ENCODE measurements around the gene POLQ. TPM values are rescaled to one million over a fixed set of nuclear protein-coding genes. Genes with fewer than 3 reads are reported as not detected.

POLQ gene
- total RNA-seq, 1 experiment from 2014 or later: 12.3 TPM

DNA sequence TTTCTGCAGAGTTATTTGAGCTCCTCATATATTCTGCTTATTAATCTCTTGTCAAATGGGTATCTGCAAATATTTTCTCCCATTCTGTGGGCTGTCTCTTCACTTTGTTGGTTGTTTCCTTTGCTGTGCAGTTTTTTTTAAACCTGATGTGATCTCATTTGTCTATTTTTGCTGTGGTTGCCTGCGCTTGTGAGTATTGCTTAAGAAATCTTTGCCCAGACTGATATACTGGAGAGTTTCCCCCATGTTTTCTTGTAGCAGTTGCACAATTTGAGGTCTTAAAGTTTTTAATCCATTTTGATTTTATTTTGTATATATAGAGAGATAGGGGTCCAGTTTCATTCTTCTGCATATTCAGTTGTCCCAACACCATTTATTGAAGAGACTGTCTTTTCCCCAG lies 102.3 kb downstream of the POLQ start:
- Histone ChIP-seq H3K9ac (ENCODE audit: low read length) (no peak overlapping the region), H2AFZ (ENCODE audit: low read depth, low read length, poor library complexity, severe bottlenecking) (no peak overlapping the region), H3K27ac (ENCODE audit: low read depth, low read length) (no peak overlapping the region), H3K36me3 (ENCODE audit: control insufficient read depth in 1 of 2, insufficient read depth in 2 of 2, low read length in 2 of 2) (peaks cover under 1 to 9% of the 10 kb centered on the region in 2 experiments; a peak in 1 of 4 replicates), H3K79me2 (ENCODE audit: insufficient read depth, low read length) (no peaks in the 10 kb centered on the region), H4K20me1 (ENCODE audit: insufficient read depth) (no peaks in the 10 kb centered on the region), H3K9me2 (ENCODE audit: insufficient read depth) (no peaks in the 10 kb centered on the region), H3K4me1 (ENCODE audit: control insufficient read depth in 1 of 2, insufficient read depth in 2 of 2, low read length in 2 of 2) (no peaks in the 10 kb centered on the region), H3K4me3 (replicated peaks in 1 of 2; ENCODE audit: low read depth in 1 of 2, low read length in 2 of 2) (no peak overlapping the region), H3K27me3 (ENCODE audit: insufficient read depth, low read length) (no peaks in the 10 kb centered on the region), H3K9me3 (ENCODE audit: control insufficient read depth in 1 of 2, insufficient read depth in 1 of 2, low read depth in 1 of 2, low read length in 2 of 2) (no peaks in the 10 kb centered on the region), H3K4me2 (ENCODE audit: low read length) (no peak overlapping the region)
- intact Hi-C loops (cut with micrococcal nuclease): no loop called here
- ChIA-PET RAD21 (ENCODE audit: low non-redundant PET in 1 of 2, low total read pairs in 2 of 2, uncharacterized antibody in 2 of 2, unreplicated experiment in 2 of 2) (no interaction called here), POLR2A (no interaction called here), CTCF (no interaction called here)
- TF ChIP-seq SIN3A (IDR thresholded peaks at IDR 0.05; ENCODE audit: low read depth) (no peak), SP1 (IDR thresholded peaks at IDR 0.05; ENCODE audit: low read depth) (no peak), EGR1 (IDR thresholded peaks at IDR 0.05; ENCODE audit: low read depth) (no peak), SRF (IDR thresholded peaks at IDR 0.05; ENCODE audit: low read depth) (no peak), YY1 (IDR thresholded peaks at IDR 0.05; ENCODE audit: extremely low read depth, insufficient replicate concordance, low read depth, low read length) (no peak), ELF1 (IDR thresholded peaks at IDR 0.05; ENCODE audit: borderline replicate concordance, low read depth) (no peak), RAD21 (IDR thresholded peaks at IDR 0.05; ENCODE audit: low read depth) (no peak), ZNF274 (IDR thresholded peaks at IDR 0.05; ENCODE audit: low read depth, low read length) (no peak), POLR2A (IDR thresholded peaks at IDR 0.05; ENCODE audit: borderline replicate concordance, extremely low read depth, insufficient read depth, insufficient read length) (no peak), CBX3 (IDR thresholded peaks at IDR 0.05; ENCODE audit: low read depth) (no peak), EZH2 (IDR thresholded peaks at IDR 0.05) (no peak), TCF7L2 (IDR thresholded peaks at IDR 0.05; ENCODE audit: borderline replicate concordance, extremely low read depth, insufficient read depth, insufficient read length) (no peak)
- TF ChIP-seq, protein P1, sequence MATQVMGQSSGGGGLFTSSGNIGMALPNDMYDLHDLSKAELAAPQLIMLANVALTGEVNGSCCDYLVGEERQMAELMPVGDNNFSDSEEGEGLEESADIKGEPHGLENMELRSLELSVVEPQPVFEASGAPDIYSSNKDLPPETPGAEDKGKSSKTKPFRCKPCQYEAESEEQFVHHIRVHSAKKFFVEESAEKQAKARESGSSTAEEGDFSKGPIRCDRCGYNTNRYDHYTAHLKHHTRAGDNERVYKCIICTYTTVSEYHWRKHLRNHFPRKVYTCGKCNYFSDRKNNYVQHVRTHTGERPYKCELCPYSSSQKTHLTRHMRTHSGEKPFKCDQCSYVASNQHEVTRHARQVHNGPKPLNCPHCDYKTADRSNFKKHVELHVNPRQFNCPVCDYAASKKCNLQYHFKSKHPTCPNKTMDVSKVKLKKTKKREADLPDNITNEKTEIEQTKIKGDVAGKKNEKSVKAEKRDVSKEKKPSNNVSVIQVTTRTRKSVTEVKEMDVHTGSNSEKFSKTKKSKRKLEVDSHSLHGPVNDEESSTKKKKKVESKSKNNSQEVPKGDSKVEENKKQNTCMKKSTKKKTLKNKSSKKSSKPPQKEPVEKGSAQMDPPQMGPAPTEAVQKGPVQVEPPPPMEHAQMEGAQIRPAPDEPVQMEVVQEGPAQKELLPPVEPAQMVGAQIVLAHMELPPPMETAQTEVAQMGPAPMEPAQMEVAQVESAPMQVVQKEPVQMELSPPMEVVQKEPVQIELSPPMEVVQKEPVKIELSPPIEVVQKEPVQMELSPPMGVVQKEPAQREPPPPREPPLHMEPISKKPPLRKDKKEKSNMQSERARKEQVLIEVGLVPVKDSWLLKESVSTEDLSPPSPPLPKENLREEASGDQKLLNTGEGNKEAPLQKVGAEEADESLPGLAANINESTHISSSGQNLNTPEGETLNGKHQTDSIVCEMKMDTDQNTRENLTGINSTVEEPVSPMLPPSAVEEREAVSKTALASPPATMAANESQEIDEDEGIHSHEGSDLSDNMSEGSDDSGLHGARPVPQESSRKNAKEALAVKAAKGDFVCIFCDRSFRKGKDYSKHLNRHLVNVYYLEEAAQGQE (IDR thresholded peaks at IDR 0.05; ENCODE audit: low read depth): no peak
- TF ChIP-seq, protein P2, sequence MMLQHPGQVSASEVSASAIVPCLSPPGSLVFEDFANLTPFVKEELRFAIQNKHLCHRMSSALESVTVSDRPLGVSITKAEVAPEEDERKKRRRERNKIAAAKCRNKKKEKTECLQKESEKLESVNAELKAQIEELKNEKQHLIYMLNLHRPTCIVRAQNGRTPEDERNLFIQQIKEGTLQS (IDR thresholded peaks at IDR 0.05): no peak
- TF ChIP-seq, protein P3, sequence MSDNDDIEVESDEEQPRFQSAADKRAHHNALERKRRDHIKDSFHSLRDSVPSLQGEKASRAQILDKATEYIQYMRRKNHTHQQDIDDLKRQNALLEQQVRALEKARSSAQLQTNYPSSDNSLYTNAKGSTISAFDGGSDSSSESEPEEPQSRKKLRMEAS (IDR thresholded peaks at IDR 0.05): no peak
- TF ChIP-seq, protein P4, sequence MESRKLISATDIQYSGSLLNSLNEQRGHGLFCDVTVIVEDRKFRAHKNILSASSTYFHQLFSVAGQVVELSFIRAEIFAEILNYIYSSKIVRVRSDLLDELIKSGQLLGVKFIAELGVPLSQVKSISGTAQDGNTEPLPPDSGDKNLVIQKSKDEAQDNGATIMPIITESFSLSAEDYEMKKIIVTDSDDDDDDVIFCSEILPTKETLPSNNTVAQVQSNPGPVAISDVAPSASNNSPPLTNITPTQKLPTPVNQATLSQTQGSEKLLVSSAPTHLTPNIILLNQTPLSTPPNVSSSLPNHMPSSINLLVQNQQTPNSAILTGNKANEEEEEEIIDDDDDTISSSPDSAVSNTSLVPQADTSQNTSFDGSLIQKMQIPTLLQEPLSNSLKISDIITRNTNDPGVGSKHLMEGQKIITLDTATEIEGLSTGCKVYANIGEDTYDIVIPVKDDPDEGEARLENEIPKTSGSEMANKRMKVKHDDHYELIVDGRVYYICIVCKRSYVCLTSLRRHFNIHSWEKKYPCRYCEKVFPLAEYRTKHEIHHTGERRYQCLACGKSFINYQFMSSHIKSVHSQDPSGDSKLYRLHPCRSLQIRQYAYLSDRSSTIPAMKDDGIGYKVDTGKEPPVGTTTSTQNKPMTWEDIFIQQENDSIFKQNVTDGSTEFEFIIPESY (IDR thresholded peaks at IDR 0.05; ENCODE audit: extremely low read depth, insufficient replicate concordance, low read length): no peak
- TF ChIP-seq, protein P5, sequence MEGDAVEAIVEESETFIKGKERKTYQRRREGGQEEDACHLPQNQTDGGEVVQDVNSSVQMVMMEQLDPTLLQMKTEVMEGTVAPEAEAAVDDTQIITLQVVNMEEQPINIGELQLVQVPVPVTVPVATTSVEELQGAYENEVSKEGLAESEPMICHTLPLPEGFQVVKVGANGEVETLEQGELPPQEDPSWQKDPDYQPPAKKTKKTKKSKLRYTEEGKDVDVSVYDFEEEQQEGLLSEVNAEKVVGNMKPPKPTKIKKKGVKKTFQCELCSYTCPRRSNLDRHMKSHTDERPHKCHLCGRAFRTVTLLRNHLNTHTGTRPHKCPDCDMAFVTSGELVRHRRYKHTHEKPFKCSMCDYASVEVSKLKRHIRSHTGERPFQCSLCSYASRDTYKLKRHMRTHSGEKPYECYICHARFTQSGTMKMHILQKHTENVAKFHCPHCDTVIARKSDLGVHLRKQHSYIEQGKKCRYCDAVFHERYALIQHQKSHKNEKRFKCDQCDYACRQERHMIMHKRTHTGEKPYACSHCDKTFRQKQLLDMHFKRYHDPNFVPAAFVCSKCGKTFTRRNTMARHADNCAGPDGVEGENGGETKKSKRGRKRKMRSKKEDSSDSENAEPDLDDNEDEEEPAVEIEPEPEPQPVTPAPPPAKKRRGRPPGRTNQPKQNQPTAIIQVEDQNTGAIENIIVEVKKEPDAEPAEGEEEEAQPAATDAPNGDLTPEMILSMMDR (IDR thresholded peaks at IDR 0.05 in 2 of 3, conservative IDR thresholded peaks at IDR 0.05 in 1 of 3; ENCODE audit: borderline replicate concordance in 1 of 3, insufficient read depth in 1 of 3, low read depth in 2 of 3, low read length in 2 of 3): no peak
- BruUV-seq (replicated peaks): no TSS peak
- ATAC-seq (no peak), DNase-seq (ENCODE audit: low read depth, low spot score) (no peak)
